Fibroblast of skin of scalp (primary cell): ENCODE data around the gene MLXIP.

Experiments used
- DNase-seq: peaks from one replicate; pipeline ENCODE4 v3.0.0-alpha.2; 2013

MLXIP gene

GRCh38 chr12:122189626-122190475 is 111.3 kb downstream of the MLXIP start:
- no peak for DNase-seq

- DNase-seq, result peak; percentile 42
Observed at GRCh38 chr12:122190842-122191668, 112.5 kb downstream of the MLXIP start.

GRCh38 chr12:122192441-122192840 is 113.9 kb downstream of the MLXIP start:
- no peak for DNase-seq

- no peak for DNase-seq
Observed at GRCh38 chr12:122194804-122195203, 116.2 kb downstream of the MLXIP start.

GRCh38 chr12:122195405-122195804 is 116.8 kb downstream of the MLXIP start:
- no peak for DNase-seq
